Fibroblast of pulmonary artery (primary cell): Measurements from ENCODE around the gene SHROOM3.

Experiments used
- DNase-seq: peaks from one replicate; pipeline ENCODE4 v3.0.0-alpha.2; 2010; ENCODE audit warnings: low read depth
- H3K4me3 ChIP-seq: replicated peaks from 2 replicates; pipeline ENCODE4 v1.5.1; 2011; ENCODE audit warnings: low read depth, mild to moderate bottlenecking, control low read depth, low read length, moderate library complexity
- TF ChIP-seq, protein P1 (sequence below): IDR thresholded peaks from 2 replicates; pipeline ENCODE4 v1.5.1; 2011; ENCODE audit warnings: mild to moderate bottlenecking, control low read depth, low read length, inconsistent platforms; ENCODE audit errors: missing control alignments

Gene SHROOM3

DNA sequence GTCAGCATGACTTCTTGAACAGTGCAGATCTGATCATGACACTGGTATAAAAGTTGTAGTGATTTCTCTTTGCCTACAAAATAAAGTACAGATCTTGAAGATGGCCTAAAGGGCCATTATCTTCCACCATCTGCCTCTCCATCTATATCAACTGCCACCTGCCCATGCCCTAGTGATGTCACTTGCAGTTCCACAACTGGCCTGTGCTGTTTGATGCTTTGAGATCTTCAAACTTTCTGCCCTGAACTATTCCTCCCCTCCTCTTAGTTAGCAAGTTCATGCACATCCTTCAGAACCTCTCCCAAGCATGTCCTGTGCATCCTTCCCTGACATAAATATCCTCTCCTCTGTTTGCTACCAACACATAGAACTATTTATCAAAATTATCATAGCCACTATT is 245.9 kb downstream of the SHROOM3 start:
- TF ChIP-seq, protein P1, sequence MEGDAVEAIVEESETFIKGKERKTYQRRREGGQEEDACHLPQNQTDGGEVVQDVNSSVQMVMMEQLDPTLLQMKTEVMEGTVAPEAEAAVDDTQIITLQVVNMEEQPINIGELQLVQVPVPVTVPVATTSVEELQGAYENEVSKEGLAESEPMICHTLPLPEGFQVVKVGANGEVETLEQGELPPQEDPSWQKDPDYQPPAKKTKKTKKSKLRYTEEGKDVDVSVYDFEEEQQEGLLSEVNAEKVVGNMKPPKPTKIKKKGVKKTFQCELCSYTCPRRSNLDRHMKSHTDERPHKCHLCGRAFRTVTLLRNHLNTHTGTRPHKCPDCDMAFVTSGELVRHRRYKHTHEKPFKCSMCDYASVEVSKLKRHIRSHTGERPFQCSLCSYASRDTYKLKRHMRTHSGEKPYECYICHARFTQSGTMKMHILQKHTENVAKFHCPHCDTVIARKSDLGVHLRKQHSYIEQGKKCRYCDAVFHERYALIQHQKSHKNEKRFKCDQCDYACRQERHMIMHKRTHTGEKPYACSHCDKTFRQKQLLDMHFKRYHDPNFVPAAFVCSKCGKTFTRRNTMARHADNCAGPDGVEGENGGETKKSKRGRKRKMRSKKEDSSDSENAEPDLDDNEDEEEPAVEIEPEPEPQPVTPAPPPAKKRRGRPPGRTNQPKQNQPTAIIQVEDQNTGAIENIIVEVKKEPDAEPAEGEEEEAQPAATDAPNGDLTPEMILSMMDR = no peak
- DNase-seq = no peak
- H3K4me3 ChIP-seq = no peak overlapping the region

DNA sequence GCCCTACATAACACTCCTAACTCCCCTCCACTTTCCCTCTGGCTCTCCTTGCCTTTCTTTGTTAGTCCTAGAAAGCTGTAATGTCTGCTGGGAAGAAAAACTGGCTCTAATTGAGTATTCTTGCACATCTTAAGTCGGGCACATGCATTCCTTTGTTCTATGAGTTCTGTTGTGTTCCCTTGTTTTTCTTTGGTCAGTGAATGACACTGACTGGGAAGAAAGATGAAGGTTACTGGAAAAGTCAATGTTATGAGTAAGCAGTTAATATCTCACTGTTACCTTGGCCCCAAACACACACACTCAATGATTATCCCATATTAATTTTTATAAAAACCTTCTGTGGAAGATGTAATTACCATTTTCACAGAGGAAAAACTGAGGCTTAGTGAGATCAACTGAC is 247.0 kb downstream of the SHROOM3 start:
- DNase-seq = no peak
- TF ChIP-seq, protein P1 = no peak
- H3K4me3 ChIP-seq = no peak overlapping the region

DNA sequence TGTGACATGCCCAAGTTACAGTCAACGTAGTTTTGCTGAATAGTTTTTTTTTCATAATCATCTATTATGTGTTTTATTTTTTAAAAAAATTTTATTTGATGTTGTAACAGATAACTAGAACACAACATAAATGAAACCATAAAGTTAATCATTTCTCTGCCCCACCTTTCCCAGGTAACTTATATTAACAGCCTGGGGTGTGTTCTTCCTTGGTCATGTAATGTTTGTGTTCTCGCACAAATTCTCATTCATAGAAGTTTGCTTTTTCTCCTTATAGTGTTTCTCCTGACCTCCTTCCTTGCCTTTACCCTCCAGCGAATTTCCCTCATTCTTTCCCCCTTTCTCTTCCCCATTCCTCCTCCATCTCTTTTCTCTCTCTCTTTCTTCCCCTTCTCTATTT is 248.1 kb downstream of the SHROOM3 start:
- no peak overlapping the region for H3K4me3 ChIP-seq
- DNase-seq = no peak

DNA sequence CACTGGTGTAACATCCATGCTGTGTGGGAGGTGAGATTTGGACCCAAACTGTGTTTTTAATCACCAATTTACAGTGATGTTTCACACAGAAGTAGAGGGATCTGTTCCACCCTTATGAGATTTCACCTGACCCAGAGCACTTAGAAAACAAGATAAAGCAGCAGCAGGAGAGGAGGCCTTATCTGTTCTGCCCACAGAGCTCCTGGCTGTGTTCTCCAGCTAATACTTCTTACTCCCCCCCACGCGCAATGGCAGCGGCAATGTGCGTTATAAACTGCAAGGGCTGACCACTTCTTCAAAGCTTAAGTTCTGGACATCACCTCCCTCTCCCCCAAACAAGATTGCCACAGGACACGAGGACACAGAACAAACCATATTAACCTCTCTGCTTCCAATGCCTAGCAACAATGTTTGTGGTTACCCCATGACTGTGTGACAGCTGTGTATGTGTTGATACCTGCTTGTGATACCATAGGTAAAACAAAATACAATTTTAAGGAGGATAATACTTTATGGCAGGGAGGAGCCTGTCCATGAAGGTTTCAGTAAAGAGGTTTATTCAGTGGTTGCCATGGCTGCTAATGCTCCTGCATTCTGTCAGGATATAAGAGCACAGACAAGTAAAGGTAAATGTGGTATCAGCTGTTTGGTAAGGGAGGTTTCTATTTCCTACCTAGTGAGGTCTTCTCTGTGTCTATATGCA is 252.9 kb downstream of the SHROOM3 start:
- H3K4me3 ChIP-seq = no peak overlapping the region
- TF ChIP-seq, protein P1 = no peak
- no peak for DNase-seq

More for the DNA sequence above, 248.1 kb downstream of the SHROOM3 start:
- TF ChIP-seq, protein P1 = no peak

DNA sequence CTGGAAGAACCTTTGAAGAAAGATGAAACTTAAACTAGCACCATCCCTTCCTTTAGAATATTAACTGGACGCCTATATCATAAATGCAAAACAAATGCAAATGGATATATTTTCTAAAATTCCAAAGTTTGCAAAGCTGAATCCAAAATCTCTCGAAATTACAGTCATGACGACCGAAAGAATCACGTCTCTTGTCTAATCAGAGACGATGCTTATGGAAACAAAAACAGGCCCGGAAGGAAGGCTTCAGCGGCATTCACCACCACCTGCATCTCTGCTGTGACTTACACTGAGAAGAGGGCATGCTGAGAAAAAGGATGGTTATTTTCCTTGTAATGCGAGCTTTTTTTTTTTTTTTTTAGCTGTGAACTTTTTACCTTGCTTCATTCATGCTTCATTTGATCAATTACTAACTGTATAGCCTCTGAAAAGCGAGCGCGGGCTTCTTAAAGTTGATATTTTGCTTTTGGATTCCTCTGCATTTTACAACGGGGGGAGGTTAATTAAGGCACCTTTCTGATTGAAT is 253.7 kb downstream of the SHROOM3 start:
- TF ChIP-seq, protein P1 = no peak
- DNase-seq = no peak
- peak overlapping the region; percentile 59 for H3K4me3 ChIP-seq

DNA sequence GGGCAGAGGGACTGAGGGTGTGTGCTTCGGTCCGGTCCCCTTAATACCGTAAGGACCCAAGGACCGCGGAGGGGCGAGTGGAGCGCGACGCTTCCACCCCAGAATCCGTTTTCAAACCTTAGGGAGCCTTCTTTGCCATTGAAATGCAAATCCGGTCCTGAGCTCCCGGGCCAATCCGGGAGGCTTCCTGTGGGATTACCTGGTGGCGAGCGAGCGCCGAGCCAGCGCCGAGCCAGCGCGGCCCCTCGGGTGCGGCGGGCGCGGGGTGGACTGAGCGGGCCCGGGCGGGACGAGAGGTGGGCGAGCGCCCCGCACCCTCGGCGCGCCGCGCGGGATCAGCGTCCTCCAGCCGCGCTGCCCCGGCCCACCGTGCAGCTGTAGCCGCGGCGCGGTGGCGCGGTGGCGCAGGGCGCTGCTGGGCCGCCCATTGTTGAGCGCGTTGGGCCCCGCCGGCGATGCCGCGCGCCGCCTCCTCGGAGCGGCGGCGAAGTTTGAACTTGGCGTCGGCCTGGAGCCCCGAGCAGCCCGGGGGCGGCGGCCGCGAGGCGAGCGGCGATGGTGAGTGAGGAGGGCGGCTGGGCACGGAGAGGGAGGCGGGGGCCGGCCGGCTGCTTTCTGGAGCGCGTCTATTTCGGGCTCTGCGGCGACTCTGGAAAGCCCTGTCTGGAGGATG is 254.3 kb downstream of the SHROOM3 start:
- peak overlapping the region; percentile 59 for H3K4me3 ChIP-seq
- TF ChIP-seq, protein P1 = no peak
- DNase-seq = peak; percentile 30
